ENCODE data around the gene FARP2.
"Not testable (repeated sequence)": the region's sequence is repeated elsewhere in the genome, so short reads cannot be mapped to it uniquely, and the experiment has no call there.

The FARP2 gene

DNA sequence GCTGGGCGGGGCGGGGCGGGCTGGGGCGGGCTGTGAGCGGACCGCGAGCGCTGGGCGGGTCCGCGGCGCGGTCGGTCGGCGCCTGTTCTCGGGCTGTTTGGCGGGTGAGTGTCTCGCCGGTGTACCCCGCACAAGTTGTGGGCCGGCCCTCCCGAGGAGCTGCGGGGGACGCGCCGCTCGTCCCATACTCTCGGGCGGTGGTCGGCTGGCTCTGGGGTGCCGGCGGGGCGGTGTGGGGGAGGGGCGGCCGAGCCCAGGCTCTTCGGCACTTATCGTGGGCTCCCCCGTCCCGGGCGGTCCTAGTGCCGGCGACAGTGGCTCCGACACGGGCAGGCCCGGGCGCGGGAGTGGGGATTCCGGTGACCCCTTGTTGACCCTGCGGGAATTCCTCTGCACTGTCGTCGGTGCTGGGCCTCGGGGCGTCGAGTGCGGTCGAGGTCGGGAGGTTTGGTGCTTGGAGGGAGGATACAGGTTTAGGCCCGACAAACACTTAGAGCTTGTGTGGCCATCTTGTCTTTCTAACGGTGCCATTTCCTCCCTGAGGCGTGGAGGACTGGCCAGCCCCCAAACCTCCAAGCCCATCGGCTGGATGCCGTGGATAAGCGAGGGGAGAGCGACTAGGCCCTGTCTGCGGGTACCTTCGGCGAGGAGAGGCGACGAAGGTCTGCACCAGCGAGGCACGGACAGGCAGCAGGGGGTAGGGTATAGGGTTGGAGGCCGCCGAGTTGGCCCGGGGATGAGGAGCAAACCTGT lies 40.0 kb upstream of the FARP2 start, which contains the start of gene SEPTIN2:
Gene SEPTIN2, plus strand, starts transcription at position 47 of the 753 bp plus-strand sequence. CDS start 8,308 bp downstream, outside the sequence.
- DNase-seq (ENCODE audit: low spot score), result peak; percentile 48
- in situ Hi-C loops (cut with MboI; ENCODE audit: low pct_unique_long_range_greater_than_20kb, low sequenced_read_pairs, unreplicated experiment), result no loop called here
- TF ChIP-seq, protein P1, sequence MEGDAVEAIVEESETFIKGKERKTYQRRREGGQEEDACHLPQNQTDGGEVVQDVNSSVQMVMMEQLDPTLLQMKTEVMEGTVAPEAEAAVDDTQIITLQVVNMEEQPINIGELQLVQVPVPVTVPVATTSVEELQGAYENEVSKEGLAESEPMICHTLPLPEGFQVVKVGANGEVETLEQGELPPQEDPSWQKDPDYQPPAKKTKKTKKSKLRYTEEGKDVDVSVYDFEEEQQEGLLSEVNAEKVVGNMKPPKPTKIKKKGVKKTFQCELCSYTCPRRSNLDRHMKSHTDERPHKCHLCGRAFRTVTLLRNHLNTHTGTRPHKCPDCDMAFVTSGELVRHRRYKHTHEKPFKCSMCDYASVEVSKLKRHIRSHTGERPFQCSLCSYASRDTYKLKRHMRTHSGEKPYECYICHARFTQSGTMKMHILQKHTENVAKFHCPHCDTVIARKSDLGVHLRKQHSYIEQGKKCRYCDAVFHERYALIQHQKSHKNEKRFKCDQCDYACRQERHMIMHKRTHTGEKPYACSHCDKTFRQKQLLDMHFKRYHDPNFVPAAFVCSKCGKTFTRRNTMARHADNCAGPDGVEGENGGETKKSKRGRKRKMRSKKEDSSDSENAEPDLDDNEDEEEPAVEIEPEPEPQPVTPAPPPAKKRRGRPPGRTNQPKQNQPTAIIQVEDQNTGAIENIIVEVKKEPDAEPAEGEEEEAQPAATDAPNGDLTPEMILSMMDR (IDR thresholded peaks at IDR 0.05; ENCODE audit: extremely low read depth, insufficient read depth, missing control alignments), result no peak

DNA sequence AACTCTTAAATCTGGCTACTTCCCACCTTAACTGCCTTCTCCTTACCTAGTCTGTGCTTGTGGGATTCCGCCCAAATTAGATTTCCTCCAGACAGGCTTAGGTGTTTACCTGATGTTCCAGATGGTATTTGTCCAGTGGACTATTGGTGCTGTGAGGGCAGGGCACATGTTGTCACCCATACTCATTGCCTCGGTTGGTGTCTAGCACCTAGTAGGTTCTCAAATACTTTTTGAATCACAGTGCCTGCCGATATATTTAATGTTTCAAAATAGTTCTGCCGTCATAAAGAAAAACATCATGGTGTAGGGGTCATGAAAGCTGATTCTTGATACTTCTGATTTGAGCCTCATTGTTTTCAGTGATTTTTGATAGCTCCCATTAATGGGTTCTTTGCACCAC lies 39.3 kb upstream of the FARP2 start:
- DNase-seq (ENCODE audit: low spot score), result no peak
- in situ Hi-C loops (cut with MboI; ENCODE audit: low pct_unique_long_range_greater_than_20kb, low sequenced_read_pairs, unreplicated experiment), result no loop called here

DNA sequence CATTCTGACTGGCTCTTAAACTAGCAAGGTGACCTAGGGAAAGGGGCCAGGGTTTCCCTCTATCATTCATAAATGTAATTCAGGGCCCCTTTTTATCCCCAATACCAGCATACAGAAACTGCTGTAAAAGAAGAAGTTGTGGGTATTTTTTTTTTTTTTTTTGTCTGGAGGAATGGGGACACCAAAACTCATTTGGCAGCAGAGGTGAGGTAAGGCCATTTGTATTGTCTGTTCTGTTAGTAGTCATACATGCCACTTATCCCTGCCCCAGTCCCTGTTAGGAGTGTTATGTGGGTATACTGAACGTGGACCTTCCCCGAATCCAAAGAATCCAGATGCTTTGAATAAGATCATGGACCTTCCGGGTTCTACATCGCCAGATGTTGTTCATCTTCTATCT lies 38.7 kb upstream of the FARP2 start:
- DNase-seq (ENCODE audit: low spot score), result no peak
- TF ChIP-seq, protein P1 (IDR thresholded peaks at IDR 0.05; ENCODE audit: extremely low read depth, insufficient read depth, missing control alignments), result no peak
- in situ Hi-C loops (cut with MboI; ENCODE audit: low pct_unique_long_range_greater_than_20kb, low sequenced_read_pairs, unreplicated experiment), result no loop called here

More for the DNA sequence above, 39.3 kb upstream of the FARP2 start:
- TF ChIP-seq, protein P1 (IDR thresholded peaks at IDR 0.05; ENCODE audit: extremely low read depth, insufficient read depth, missing control alignments), result no peak

DNA sequence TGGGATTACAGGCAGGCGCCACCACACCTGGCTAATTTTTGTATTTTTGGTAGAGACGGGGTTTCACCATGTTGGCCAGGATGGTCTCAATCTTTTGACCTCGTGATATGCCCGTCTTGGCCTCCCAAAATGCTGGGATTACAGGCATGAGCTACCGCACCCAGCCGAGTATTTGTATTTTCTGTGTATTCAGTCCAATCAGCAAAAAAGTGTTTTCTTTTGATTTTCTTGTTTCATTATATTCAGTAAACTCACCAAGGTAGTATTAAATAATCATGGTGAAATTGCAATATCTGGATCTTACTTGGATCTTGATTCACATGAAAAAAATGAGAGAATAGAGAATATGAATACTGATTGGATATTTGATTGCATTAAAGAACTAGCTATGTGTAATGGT lies 37.3 kb upstream of the FARP2 start:
- DNase-seq (ENCODE audit: low spot score); in situ Hi-C loops (cut with MboI; ENCODE audit: low pct_unique_long_range_greater_than_20kb, low sequenced_read_pairs, unreplicated experiment): not testable (repeated sequence)

DNA sequence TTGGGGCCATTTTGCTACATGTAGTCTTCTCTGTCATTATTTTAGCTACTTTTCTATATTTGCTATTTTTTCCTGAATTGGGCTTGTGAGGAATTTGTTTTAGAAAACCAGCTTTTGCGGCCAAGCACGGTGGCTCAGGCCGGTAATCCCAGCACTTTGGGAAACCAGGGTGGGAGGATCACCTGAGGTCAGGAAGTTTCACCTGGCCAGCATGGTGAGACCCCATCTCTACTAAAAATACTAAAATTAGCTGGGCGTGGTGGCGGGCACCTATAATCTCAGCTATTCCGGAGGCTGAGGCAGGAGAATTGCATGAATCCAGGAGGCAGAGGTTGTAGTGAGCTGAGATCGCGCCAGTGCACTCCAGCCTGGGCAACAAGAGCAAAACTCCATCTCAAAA lies 35.7 kb upstream of the FARP2 start:
- in situ Hi-C loops (cut with MboI; ENCODE audit: low pct_unique_long_range_greater_than_20kb, low sequenced_read_pairs, unreplicated experiment), result no loop called here
- TF ChIP-seq, protein P1 (IDR thresholded peaks at IDR 0.05; ENCODE audit: extremely low read depth, insufficient read depth, missing control alignments), result no peak
- no peak for DNase-seq (ENCODE audit: low spot score)

DNA sequence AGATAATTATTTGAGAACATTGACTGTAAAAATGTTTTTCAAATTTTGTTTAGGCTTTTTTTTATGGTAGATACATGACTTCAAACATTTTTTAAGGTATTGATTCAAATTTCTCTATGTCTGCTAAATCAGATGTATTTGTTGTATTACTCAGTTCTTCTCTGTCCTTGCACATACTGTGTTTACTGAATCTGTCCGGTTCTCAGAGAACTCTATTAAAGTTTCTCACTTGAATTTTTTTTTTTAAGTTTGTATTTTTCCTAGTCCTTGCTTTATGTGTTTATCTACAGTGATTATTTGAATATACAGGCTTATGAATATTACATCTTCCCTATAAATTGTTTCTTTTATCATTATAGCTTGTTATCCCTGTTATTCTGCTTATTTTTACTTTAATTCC lies 35.1 kb upstream of the FARP2 start:
- in situ Hi-C loops (cut with MboI; ENCODE audit: low pct_unique_long_range_greater_than_20kb, low sequenced_read_pairs, unreplicated experiment), result no loop called here
- TF ChIP-seq, protein P1 (IDR thresholded peaks at IDR 0.05; ENCODE audit: extremely low read depth, insufficient read depth, missing control alignments), result no peak
- DNase-seq (ENCODE audit: low spot score), result no peak

DNA sequence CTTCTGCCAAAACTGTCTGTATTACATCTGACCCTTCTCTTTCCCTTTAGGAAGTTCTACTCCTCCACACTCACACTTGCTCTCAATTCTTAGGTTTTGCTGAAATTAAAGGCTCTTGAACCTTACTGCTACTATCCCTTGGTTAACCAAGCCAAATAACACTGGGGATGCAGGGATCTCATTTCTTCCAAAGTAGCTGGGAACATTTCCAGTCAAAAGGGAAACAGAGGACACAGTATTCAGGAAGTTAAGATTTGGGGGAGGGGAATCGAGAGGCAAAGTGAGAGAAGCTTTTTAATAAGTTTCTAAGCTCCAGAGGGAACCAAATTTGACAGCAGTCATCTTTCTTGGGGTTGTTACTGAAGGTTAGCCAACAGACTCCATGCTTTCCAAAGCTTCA lies 34.2 kb upstream of the FARP2 start:
- in situ Hi-C loops (cut with MboI; ENCODE audit: low pct_unique_long_range_greater_than_20kb, low sequenced_read_pairs, unreplicated experiment), result no loop called here
- TF ChIP-seq, protein P1 (IDR thresholded peaks at IDR 0.05; ENCODE audit: extremely low read depth, insufficient read depth, missing control alignments), result no peak
- no peak for DNase-seq (ENCODE audit: low spot score)
